Ishikawa (cell line): Measurements from ENCODE around the gene TBCD.

Experiments used
- CEBPB ChIP-seq: IDR thresholded peaks from 2 replicates; pipeline ENCODE4 v1.6.1; 2012
- CREB1 ChIP-seq: IDR thresholded peaks from 2 replicates; pipeline ENCODE4 v1.6.1; 2012; ENCODE audit warnings: low read depth
- EGR1 ChIP-seq: IDR thresholded peaks from 2 replicates; pipeline ENCODE4 v1.6.1; 2012
- EP300 ChIP-seq: IDR thresholded peaks from 2 replicates; pipeline ENCODE4 v1.6.1; 2012; ENCODE audit warnings: borderline replicate concordance
- FOXM1 ChIP-seq: IDR thresholded peaks from 2 replicates; pipeline ENCODE4 v1.6.1; 2012; ENCODE audit warnings: low read depth, borderline replicate concordance
- MAX ChIP-seq: IDR thresholded peaks from 2 replicates; pipeline ENCODE4 v1.6.1; 2012
- NFIC ChIP-seq: IDR thresholded peaks from 2 replicates; pipeline ENCODE4 v1.6.1; 2012
- RAD21 ChIP-seq: IDR thresholded peaks from 2 replicates; pipeline ENCODE4 v1.6.1; 2012; ENCODE audit warnings: low read depth
- TAF1 ChIP-seq: IDR thresholded peaks from 2 replicates; pipeline ENCODE4 v1.6.1; 2012; ENCODE audit warnings: low read depth, mild to moderate bottlenecking
- TCF12 ChIP-seq: IDR thresholded peaks from 2 replicates; pipeline ENCODE4 v1.6.1; 2012; ENCODE audit warnings: low read depth
- TEAD4 ChIP-seq: IDR thresholded peaks from 2 replicates; pipeline ENCODE4 v1.6.1; 2012
- USF1 ChIP-seq: IDR thresholded peaks from 2 replicates; pipeline ENCODE4 v1.6.1; 2012
- YY1 ChIP-seq: IDR thresholded peaks from 2 replicates; pipeline ENCODE4 v1.6.1; 2012; ENCODE audit warnings: low read depth
- ZBTB7A ChIP-seq: IDR thresholded peaks from 2 replicates; pipeline ENCODE4 v1.6.1; 2012; ENCODE audit warnings: low read depth
- TF ChIP-seq, protein P1 (sequence below): IDR thresholded peaks from 2 replicates; pipeline ENCODE4 v1.6.1; 2012; ENCODE audit warnings: low read depth, mild to moderate bottlenecking

Gene TBCD

DNA sequence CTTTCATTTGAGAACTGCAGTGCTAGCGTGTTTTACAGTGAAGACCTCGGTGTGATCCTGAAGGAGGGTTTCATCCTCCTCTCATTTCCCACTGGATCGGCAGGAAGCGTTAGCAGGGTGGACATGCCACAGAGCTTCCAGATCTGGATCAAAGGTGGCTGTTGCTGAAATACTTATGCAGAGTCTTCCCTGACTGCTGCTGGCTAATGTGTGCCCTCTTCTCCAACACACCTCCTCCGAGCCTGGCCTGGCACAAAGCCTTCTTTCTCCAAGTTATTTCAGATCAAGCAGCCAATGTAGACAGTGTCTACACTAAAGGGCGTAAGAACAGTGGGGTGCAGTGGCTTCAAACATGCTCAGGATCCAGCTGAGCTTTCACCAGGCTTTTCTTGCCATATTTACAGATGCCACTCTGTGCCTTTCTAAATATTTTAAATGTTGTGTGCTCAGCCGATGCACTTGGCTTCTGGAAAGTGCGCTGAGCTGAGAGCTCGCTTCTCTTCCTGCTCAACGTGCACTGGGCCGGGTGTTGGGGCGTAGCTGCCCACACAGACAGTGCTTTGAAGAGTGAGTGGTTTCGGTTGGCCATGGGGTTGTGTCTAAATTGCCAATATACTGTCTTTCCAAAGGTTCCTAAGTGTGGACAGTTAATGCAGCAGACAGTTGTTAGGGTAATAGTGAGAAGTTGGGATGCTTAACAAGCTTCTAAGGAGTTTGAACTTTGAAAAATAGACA lies 85.9 kb downstream of the TBCD start:
- TF ChIP-seq, protein P1, sequence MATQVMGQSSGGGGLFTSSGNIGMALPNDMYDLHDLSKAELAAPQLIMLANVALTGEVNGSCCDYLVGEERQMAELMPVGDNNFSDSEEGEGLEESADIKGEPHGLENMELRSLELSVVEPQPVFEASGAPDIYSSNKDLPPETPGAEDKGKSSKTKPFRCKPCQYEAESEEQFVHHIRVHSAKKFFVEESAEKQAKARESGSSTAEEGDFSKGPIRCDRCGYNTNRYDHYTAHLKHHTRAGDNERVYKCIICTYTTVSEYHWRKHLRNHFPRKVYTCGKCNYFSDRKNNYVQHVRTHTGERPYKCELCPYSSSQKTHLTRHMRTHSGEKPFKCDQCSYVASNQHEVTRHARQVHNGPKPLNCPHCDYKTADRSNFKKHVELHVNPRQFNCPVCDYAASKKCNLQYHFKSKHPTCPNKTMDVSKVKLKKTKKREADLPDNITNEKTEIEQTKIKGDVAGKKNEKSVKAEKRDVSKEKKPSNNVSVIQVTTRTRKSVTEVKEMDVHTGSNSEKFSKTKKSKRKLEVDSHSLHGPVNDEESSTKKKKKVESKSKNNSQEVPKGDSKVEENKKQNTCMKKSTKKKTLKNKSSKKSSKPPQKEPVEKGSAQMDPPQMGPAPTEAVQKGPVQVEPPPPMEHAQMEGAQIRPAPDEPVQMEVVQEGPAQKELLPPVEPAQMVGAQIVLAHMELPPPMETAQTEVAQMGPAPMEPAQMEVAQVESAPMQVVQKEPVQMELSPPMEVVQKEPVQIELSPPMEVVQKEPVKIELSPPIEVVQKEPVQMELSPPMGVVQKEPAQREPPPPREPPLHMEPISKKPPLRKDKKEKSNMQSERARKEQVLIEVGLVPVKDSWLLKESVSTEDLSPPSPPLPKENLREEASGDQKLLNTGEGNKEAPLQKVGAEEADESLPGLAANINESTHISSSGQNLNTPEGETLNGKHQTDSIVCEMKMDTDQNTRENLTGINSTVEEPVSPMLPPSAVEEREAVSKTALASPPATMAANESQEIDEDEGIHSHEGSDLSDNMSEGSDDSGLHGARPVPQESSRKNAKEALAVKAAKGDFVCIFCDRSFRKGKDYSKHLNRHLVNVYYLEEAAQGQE = no peak
- TF ChIP-seq YY1 = no peak
- TF ChIP-seq EGR1 = no peak
- TF ChIP-seq CEBPB = no peak
- no peak for TF ChIP-seq MAX
- no peak for TF ChIP-seq RAD21
- TF ChIP-seq CREB1 = no peak

DNA sequence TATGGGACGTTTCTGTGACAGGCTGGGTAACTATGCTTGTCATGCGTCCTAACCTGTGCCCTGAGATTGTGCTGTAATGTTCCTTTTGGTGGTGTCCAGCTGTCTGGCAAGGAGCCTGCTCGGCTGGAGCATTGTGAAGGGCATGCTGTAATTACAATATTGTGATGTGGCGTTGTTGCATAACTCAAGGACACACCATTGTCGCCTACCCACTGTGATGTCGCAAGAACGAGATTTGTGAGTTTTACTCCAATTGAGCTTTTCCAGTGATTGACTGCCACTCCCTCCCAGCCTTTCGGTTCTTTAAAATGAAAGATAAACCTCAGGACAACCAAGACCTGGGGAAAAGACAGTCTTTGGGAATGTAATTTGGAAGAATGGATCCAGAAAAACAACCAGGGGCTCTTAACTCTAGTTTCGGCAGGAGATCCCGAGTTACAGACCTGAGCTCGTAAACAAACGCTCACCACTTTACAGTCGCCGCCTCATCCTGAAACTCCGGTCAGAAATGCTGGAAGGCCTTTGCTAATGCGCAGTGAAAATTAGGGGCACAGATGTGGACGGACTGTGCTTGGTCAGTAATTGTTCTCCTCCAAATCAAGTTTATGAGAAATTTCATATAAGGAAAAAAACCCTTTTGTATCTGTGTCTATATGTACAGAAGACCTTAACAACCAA lies 86.7 kb downstream of the TBCD start:
- no peak for TF ChIP-seq CREB1
- TF ChIP-seq EGR1 = peak; percentile 6; the same call in 1 of the 2 replicates
- no peak; the same call in 1 of the 2 replicates for TF ChIP-seq FOXM1
- peak; percentile 69 for TF ChIP-seq TEAD4
- TF ChIP-seq YY1 = 0 out of 2 replicates have a peak, but pooled peaks have one; percentile 30
- peak; percentile 69; the same call in 1 of the 2 replicates for TF ChIP-seq NFIC
- TF ChIP-seq ZBTB7A = no peak
- TF ChIP-seq USF1 = no peak
- TF ChIP-seq, protein P1 = no peak
- peak; percentile 100 for TF ChIP-seq CEBPB
- TF ChIP-seq MAX = peak; percentile 49
- TF ChIP-seq TCF12 = peak; percentile 82
- TF ChIP-seq TAF1 = no peak
- TF ChIP-seq EP300 = peak; percentile 72; the same call in 1 of the 2 replicates
- TF ChIP-seq RAD21 = peak; percentile 10; the same call in 1 of the 2 replicates

DNA sequence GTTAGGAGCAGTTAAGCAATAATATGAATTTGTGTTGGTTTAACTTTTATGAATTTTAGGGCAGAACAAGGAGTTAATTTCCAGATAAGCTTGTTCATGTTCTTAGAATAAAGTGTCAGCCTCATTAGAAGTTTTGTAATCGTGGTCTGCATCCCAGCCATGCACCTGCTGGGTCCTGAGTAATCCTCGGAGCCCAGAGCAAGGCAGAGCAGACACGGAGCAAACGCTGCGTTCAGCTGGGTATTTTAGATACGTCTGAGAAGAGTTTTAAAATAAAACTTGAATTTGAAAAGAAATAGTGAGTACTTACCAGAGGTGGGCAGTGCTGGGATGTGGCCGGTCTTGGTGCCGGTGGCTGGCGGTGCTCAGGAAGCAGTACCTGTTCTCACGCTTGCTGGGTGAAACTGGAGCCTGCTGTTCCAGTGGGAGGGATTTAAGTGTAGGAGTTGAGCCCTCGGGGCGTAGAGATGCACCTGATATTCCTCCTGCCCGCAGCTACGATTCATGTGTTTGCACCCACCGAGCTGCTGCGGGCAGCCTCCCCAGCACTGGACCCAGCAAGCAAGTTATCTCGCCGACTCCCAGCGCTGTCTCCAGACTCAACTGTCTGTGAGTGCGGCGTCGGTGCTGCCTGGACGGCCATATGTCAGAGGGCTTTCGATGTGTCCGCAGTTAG lies 87.9 kb downstream of the TBCD start, which contains the start of gene ZNF750:
Gene ZNF750 (minus strand): TSS at position 406 of the 676 bp plus-strand sequence. CDS start 7,568 bp downstream, outside the sequence.
- TF ChIP-seq NFIC (no peak), USF1 (no peak), TAF1 (no peak), EGR1 (no peak)
- TF ChIP-seq, protein P1 = no peak

DNA sequence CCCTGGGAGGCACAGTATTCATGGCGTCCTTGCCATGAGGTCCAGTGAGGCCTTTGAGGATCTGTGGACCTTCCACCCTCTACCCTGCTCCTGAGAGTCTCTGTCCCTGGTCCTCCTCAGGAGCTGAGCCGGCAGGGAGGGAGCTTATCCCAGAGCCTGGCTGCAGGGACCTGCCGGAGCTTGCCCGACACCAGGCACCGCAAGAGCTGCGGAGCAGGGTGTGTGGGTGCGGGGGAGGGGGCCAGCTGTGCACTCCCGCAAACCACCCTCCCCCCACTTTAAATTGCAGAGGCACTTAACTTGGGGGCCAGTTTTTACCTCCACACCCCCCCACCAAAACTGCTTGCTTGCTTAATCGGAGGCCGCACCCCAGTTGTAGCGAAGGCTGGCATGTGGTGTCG lies 88.6 kb downstream of the TBCD start:
- TF ChIP-seq TEAD4 = no peak
- no peak for TF ChIP-seq NFIC
- no peak for TF ChIP-seq ZBTB7A
- TF ChIP-seq CREB1 = no peak
- no peak for TF ChIP-seq USF1
- no peak for TF ChIP-seq CEBPB
- TF ChIP-seq TAF1 = no peak
- TF ChIP-seq RAD21 = no peak
- TF ChIP-seq MAX = no peak
- no peak for TF ChIP-seq YY1
- TF ChIP-seq EGR1 = no peak
- TF ChIP-seq, protein P1 = no peak
- TF ChIP-seq FOXM1 = no peak
- TF ChIP-seq TCF12 = no peak
- no peak for TF ChIP-seq EP300
